Measurements from ENCODE around the gene KLHDC9.

Gene KLHDC9

DNA sequence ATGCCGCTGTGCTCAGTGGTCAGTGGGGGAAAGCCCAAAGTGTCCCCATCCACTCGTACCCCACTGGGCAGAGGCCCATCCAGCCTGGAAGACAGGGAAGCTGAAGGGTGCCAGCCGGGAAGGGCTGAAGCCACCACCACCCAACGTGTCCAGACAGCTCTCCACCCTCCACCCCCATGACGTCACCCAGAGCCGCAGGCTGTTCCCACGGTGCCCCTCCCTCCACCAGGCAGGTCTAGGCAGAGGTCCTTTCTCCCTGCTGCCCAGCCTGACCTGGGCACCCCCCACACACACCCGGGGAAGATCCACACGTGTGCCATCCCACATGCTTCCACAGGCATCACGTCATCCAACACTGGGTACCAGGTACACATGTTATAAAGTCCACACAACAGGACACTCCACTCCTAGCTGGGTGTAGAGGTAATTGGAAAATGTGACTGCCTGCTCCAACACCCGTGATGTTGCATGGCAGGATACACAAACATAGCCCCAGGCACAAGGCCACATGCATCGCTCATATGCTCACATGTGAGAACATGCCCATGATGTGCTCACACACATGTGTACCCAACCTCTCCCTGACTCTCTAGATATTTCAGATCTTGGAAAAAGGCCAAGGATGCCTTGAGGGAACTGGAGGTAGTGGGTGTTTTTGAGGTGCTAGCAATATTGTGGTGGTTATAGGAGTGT lies 23.3 kb upstream of the KLHDC9 start:
- no peak overlapping the region for H3K9ac ChIP-seq (ENCODE audit: low read length in 5 of 5)
- H3K27ac ChIP-seq (ENCODE audit: low read depth, low read length): no peak overlapping the region
- H3K36me3 ChIP-seq (ENCODE audit: control insufficient read depth in 5 of 5, insufficient read depth in 5 of 5, low read length in 5 of 5): no peaks in the 10 kb centered on the region
- no peaks in the 10 kb centered on the region for H3K9me3 ChIP-seq (ENCODE audit: control insufficient read depth in 5 of 5, low read length in 5 of 5)
- peaks cover 0 to 4% (median 3%) of the 10 kb centered on the region in 5 donors for H3K4me1 ChIP-seq (ENCODE audit: control insufficient read depth in 5 of 5, insufficient read depth in 5 of 5, low read length in 5 of 5)
- peaks cover 0 to 3% (median 0%) of the 10 kb centered on the region in 5 donors for H3K27me3 ChIP-seq (ENCODE audit: control insufficient read depth in 5 of 5, insufficient read depth in 4 of 5, low read length in 5 of 5)
- no peak overlapping the region for H3K4me3 ChIP-seq (ENCODE audit: low read depth in 1 of 5, low read length in 5 of 5)

DNA sequence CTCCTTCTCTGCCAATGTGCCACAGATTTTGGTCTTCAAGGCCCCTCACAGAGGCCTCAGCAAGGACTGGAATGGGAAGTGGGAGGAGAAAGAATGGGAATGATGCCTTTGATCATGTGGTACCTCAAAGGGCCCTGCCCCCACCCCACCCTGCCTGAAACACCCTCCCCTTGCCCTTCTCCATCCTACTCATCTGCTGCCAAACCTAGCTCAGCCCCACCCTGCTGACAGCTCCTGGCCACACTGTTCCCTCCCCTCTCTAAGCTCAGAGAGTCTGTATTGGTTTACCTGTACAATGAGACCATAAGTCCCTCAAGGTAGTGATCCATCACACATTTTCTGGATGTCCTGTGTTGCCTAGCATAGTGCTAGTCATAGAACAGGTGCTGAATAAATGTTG lies 21.8 kb upstream of the KLHDC9 start:
- Histone ChIP-seq H3K9ac (ENCODE audit: low read length in 5 of 5) (no peak overlapping the region), H3K36me3 (ENCODE audit: control insufficient read depth in 5 of 5, insufficient read depth in 5 of 5, low read length in 5 of 5) (no peaks in the 10 kb centered on the region), H3K9me3 (ENCODE audit: control insufficient read depth in 5 of 5, low read length in 5 of 5) (no peaks in the 10 kb centered on the region), H3K27me3 (ENCODE audit: control insufficient read depth in 5 of 5, insufficient read depth in 4 of 5, low read length in 5 of 5) (peaks cover 0 to 3% (median 0%) of the 10 kb centered on the region in 5 donors), H3K4me1 (ENCODE audit: control insufficient read depth in 5 of 5, insufficient read depth in 5 of 5, low read length in 5 of 5) (peaks cover 0 to 4% (median 2%) of the 10 kb centered on the region in 5 donors), H3K4me3 (ENCODE audit: low read depth in 1 of 5, low read length in 5 of 5) (no peak overlapping the region), H3K27ac (ENCODE audit: low read depth, low read length) (no peak overlapping the region)

DNA sequence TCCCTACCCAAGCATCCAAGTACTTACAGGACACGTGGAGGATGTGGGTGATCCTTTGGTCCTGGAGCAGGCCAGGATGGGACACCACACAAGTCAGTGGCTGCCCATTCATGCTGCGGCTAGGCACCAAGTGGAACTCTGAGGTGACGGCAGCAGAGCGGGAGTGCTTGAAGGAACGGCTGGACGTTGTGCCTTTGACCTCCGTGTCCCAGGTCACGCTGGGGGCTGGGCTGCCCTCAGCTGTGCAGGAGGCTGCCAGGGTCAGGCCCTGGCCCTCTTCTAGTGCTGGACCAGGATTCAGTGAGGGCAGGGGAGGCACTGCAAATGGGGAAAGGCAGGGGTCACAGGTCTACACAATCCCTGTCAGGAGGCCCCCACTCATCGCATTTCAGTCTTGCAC lies 20.7 kb upstream of the KLHDC9 start:
- Histone ChIP-seq H3K9me3 (ENCODE audit: control insufficient read depth in 5 of 5, low read length in 5 of 5) (no peaks in the 10 kb centered on the region), H3K4me1 (ENCODE audit: control insufficient read depth in 5 of 5, insufficient read depth in 5 of 5, low read length in 5 of 5) (no peaks in the 10 kb centered on the region), H3K9ac (ENCODE audit: low read length in 5 of 5) (no peak overlapping the region), H3K27me3 (ENCODE audit: control insufficient read depth in 5 of 5, insufficient read depth in 4 of 5, low read length in 5 of 5) (peaks cover 0 to 3% (median 0%) of the 10 kb centered on the region in 5 donors), H3K27ac (ENCODE audit: low read depth, low read length) (no peak overlapping the region), H3K4me3 (ENCODE audit: low read depth in 1 of 5, low read length in 5 of 5) (no peak overlapping the region), H3K36me3 (ENCODE audit: control insufficient read depth in 5 of 5, insufficient read depth in 5 of 5, low read length in 5 of 5) (no peaks in the 10 kb centered on the region)

DNA sequence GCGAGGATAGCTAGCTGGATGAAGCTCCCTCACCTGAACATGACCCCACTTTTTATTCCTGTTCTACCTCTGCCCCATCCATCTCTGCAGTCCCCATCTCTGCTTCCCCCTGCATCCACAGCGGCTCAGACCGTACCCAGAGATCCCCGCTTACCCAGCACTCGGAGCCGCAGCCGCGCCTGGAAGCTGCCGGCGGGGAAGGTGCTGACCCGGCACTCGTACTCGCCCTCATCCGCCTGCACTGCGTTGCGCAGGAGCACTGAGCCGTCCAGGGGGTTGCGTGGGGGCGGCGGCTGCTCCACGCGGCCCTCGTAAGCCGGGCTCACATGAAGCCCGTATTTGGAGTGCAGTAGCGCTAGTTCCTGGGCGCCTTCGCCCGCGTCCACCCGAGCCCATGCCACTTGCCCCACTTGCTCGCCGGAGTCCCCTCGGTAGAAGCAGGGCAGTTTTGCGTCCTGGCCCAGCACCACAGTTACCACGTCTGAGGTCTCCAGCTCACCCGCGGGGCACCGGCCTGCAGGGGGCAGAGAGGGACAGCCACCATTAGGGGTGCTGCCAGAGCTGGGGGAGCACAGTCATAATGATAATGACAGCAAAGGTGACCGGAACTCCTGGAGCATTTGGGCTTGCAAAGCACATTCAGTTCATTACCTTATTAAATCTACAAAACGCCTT lies 18.6 kb upstream of the KLHDC9 start:
- Histone ChIP-seq H3K4me3 (ENCODE audit: low read depth in 1 of 5, low read length in 5 of 5) (no peak overlapping the region), H3K9me3 (ENCODE audit: control insufficient read depth in 5 of 5, low read length in 5 of 5) (no peaks in the 10 kb centered on the region), H3K9ac (ENCODE audit: low read length in 5 of 5) (no peak overlapping the region), H3K27me3 (ENCODE audit: control insufficient read depth in 5 of 5, insufficient read depth in 4 of 5, low read length in 5 of 5) (peaks cover 0 to 3% (median 0%) of the 10 kb centered on the region in 5 donors), H3K36me3 (ENCODE audit: control insufficient read depth in 5 of 5, insufficient read depth in 5 of 5, low read length in 5 of 5) (no peaks in the 10 kb centered on the region), H3K4me1 (ENCODE audit: control insufficient read depth in 5 of 5, insufficient read depth in 5 of 5, low read length in 5 of 5) (peaks cover 0 to 6% (median 0%) of the 10 kb centered on the region in 5 donors), H3K27ac (ENCODE audit: low read depth, low read length) (no peak overlapping the region)

DNA sequence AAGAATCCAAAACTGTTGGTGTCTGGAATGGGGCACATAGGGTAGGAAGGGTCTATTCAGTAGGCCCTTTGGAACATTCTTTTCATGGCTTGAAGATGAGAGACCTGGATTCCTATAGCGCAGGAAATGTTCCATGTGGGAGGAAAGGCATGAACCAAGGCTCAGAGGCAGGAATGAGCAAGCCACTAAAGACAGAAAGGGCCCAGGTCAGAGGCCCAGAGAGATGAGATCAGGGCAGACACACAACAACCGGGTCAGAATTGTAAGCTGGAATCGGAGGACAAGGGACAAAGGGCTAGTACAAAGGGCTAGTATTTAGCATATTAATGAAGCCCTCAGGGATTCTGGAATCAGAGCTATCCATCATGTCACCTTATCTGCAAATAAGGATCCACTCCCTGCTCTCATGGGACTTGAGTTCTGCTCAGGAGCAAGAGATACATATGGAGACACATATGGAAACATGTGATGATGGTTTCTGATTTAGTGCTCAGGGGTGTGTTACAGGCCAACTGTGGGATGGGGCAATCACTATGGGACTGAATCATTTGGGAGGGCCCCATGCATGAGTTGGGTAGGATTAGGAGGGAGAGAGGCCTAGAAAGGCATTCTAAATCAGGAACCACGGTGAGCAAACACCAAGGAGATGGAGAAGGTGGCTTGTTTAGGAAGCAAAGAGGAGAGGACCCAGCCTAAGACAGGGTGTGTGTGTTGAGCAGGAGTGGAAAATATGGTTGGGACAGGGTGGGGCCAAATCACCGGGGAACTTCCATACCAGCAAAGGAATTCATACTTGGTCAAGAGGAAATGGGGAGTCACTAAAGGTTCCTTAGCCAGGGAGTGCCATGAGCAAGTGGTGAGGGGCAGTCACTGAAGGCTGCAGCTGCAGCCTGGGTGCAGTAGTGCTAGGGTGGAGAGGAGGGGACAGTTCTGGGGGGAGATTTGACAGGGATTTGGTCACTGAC lies 17.4 kb upstream of the KLHDC9 start:
- Histone ChIP-seq H3K4me1 (ENCODE audit: control insufficient read depth in 5 of 5, insufficient read depth in 5 of 5, low read length in 5 of 5) (peaks cover 0 to 6% (median 0%) of the 10 kb centered on the region in 5 donors), H3K9ac (ENCODE audit: low read length in 5 of 5) (no peak overlapping the region), H3K27ac (ENCODE audit: low read depth, low read length) (no peak overlapping the region), H3K9me3 (ENCODE audit: control insufficient read depth in 5 of 5, low read length in 5 of 5) (no peaks in the 10 kb centered on the region), H3K27me3 (ENCODE audit: control insufficient read depth in 5 of 5, insufficient read depth in 4 of 5, low read length in 5 of 5) (peaks cover 0 to 3% (median 0%) of the 10 kb centered on the region in 5 donors), H3K4me3 (ENCODE audit: low read depth in 1 of 5, low read length in 5 of 5) (no peak overlapping the region), H3K36me3 (ENCODE audit: control insufficient read depth in 5 of 5, insufficient read depth in 5 of 5, low read length in 5 of 5) (no peaks in the 10 kb centered on the region)

DNA sequence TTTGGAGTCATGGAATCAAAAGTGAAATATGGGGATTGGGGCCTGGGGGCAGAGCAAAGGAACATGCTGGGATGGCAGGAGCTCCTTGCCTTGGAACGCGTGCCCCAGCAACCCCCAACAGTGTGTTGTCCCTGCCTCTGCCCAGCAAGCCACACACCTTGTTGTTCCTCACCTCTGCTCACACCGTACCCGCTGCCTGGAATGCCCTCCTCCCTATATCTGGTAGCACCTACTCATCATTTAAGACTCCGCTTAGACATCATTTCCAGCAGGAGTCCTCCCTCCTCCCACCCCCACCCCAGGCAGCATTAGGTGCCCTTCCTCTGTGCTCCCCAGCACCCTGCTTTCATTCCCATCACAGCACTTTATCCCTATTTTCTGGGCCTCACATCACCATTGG lies 16.6 kb upstream of the KLHDC9 start:
- Histone ChIP-seq H3K4me1 (ENCODE audit: control insufficient read depth in 5 of 5, insufficient read depth in 5 of 5, low read length in 5 of 5) (peaks cover 0 to 6% (median 0%) of the 10 kb centered on the region in 5 donors), H3K27ac (ENCODE audit: low read depth, low read length) (no peak overlapping the region), H3K27me3 (ENCODE audit: control insufficient read depth in 5 of 5, insufficient read depth in 4 of 5, low read length in 5 of 5) (peaks cover 0 to 3% (median 0%) of the 10 kb centered on the region in 5 donors), H3K36me3 (ENCODE audit: control insufficient read depth in 5 of 5, insufficient read depth in 5 of 5, low read length in 5 of 5) (no peaks in the 10 kb centered on the region), H3K9me3 (ENCODE audit: control insufficient read depth in 5 of 5, low read length in 5 of 5) (no peaks in the 10 kb centered on the region), H3K9ac (ENCODE audit: low read length in 5 of 5) (no peak overlapping the region), H3K4me3 (ENCODE audit: low read depth in 1 of 5, low read length in 5 of 5) (no peak overlapping the region)

DNA sequence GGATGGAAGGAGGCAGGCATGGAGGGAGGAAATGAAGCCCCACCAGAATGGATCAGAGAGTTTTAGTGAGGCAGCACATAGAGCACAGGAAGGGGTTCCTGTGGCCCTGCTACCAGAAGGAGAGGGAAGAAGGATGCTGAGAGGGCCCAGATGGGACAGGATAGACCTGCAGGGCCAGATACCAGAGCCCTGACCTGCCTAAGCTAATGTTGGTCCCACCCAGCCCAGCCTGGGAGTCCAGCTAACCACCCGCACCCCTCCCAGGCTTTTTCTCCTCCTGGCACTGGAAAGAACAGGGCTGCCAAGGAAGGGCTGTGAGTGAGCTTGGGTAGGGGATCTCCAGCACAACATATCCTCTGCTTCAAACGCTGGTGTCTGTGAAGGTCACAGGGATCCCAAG lies 15.7 kb upstream of the KLHDC9 start:
- Histone ChIP-seq H3K27me3 (ENCODE audit: control insufficient read depth in 5 of 5, insufficient read depth in 4 of 5, low read length in 5 of 5) (peaks cover 0 to 3% (median 0%) of the 10 kb centered on the region in 5 donors), H3K27ac (ENCODE audit: low read depth, low read length) (no peak overlapping the region), H3K4me1 (ENCODE audit: control insufficient read depth in 5 of 5, insufficient read depth in 5 of 5, low read length in 5 of 5) (peaks cover 0 to 6% (median 0%) of the 10 kb centered on the region in 5 donors), H3K9ac (ENCODE audit: low read length in 5 of 5) (no peak overlapping the region), H3K9me3 (ENCODE audit: control insufficient read depth in 5 of 5, low read length in 5 of 5) (no peaks in the 10 kb centered on the region), H3K36me3 (ENCODE audit: control insufficient read depth in 5 of 5, insufficient read depth in 5 of 5, low read length in 5 of 5) (no peaks in the 10 kb centered on the region), H3K4me3 (ENCODE audit: low read depth in 1 of 5, low read length in 5 of 5) (no peak overlapping the region)

DNA sequence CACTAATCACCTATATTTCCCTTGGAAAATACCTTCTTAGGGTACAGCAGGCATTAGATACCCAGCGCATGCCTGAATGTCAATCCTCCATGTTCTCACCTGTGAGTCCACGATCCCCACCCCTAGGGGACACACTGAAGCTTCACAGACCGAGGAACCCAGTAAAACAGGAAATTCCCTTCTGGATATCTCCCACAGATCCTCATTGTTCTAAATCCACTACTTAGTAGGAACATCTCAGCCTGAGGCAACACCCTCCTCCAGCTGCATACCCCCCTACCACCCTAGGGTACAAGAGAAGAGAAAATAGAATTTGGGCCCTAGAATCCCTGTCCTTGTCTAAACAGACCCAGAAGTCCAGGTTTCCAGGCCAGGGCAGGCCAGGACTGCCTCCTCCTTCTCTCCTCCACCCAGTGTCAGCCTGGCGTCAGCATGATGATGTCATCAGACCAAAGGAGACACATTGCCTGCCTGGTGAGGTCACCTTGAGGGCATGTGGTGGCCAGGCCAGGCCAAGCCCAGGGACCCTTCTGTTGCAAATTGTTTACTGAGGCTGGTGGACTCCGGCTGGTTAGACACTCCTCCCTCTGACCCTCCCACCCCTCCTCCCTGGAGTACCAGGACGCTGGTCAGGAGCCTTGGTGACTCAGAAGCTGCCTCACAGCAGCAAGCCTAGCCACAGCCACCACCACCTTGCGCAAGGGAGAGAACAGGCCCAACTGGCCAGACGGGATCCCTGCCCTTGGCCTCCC lies 15.0 kb upstream of the KLHDC9 start:
- peaks cover 0 to 6% (median 0%) of the 10 kb centered on the region in 5 donors for H3K4me1 ChIP-seq (ENCODE audit: control insufficient read depth in 5 of 5, insufficient read depth in 5 of 5, low read length in 5 of 5)
- no peak overlapping the region for H3K4me3 ChIP-seq (ENCODE audit: low read depth in 1 of 5, low read length in 5 of 5)
- no peak overlapping the region for H3K9ac ChIP-seq (ENCODE audit: low read length in 5 of 5)
- peaks cover 0 to 3% (median 0%) of the 10 kb centered on the region in 5 donors for H3K27me3 ChIP-seq (ENCODE audit: control insufficient read depth in 5 of 5, insufficient read depth in 4 of 5, low read length in 5 of 5)
- no peak overlapping the region for H3K27ac ChIP-seq (ENCODE audit: low read depth, low read length)
- no peaks in the 10 kb centered on the region for H3K36me3 ChIP-seq (ENCODE audit: control insufficient read depth in 5 of 5, insufficient read depth in 5 of 5, low read length in 5 of 5)
- no peaks in the 10 kb centered on the region for H3K9me3 ChIP-seq (ENCODE audit: control insufficient read depth in 5 of 5, low read length in 5 of 5)

DNA sequence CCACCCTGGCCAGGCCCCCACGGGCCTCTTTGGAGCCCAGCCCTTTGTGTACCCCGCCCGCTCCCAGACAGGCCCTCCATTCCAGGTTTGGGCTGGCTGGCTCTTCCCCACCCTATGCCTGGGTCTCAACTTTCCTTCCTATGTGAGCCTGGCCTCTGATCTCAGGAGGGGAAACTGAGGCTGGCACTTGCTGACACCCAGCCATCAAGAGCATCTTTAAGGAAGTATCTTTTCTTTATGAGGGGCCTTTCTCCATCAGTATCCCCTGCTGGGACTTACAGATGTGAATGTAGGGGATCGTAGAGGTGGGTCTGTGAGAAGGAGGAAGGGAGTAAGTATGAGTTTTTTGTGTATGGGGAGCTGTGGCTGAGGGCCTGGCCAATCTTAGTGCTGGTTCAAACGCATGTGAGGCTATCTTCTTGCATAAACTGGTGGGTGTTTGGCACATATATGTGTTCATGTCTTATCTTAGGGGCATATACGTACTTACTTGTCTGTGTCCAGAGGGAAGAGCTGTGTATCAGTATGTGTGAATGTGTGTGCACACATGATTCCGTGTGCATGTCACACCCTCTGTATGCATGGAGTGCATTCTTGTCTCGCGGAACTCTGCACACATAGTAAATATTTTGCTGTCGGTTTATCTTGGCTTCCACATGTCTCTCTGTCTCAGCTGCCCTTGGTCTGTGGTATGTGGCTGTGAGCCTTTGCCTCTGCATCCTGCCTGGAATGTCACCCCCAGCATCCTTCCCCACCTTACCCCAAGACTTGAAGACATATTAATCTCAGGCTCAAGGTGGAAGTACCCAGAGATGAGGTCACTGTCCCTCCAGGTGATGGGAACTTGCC lies 14.2 kb upstream of the KLHDC9 start:
- Histone ChIP-seq H3K4me1 (ENCODE audit: control insufficient read depth in 5 of 5, insufficient read depth in 5 of 5, low read length in 5 of 5) (peaks cover 0 to 10% (median 0%) of the 10 kb centered on the region in 5 donors), H3K27ac (ENCODE audit: low read depth, low read length) (no peak overlapping the region), H3K4me3 (ENCODE audit: low read depth in 1 of 5, low read length in 5 of 5) (no peak overlapping the region), H3K27me3 (ENCODE audit: control insufficient read depth in 5 of 5, insufficient read depth in 4 of 5, low read length in 5 of 5) (peaks cover 0 to 3% (median 0%) of the 10 kb centered on the region in 5 donors), H3K9me3 (ENCODE audit: control insufficient read depth in 5 of 5, low read length in 5 of 5) (no peaks in the 10 kb centered on the region), H3K36me3 (ENCODE audit: control insufficient read depth in 5 of 5, insufficient read depth in 5 of 5, low read length in 5 of 5) (no peaks in the 10 kb centered on the region), H3K9ac (ENCODE audit: low read length in 5 of 5) (no peak overlapping the region)

Measured in subcutaneous abdominal adipose tissue (tissue), 5 donors.